Measurements from ENCODE around the gene CCDC88C.

Gene CCDC88C

GRCh38 chr14:91331721-91332120 is 85.9 kb downstream of the CCDC88C start:
- DNase-seq (ENCODE audit: low read depth) = no peak
- TF ChIP-seq, protein P1, sequence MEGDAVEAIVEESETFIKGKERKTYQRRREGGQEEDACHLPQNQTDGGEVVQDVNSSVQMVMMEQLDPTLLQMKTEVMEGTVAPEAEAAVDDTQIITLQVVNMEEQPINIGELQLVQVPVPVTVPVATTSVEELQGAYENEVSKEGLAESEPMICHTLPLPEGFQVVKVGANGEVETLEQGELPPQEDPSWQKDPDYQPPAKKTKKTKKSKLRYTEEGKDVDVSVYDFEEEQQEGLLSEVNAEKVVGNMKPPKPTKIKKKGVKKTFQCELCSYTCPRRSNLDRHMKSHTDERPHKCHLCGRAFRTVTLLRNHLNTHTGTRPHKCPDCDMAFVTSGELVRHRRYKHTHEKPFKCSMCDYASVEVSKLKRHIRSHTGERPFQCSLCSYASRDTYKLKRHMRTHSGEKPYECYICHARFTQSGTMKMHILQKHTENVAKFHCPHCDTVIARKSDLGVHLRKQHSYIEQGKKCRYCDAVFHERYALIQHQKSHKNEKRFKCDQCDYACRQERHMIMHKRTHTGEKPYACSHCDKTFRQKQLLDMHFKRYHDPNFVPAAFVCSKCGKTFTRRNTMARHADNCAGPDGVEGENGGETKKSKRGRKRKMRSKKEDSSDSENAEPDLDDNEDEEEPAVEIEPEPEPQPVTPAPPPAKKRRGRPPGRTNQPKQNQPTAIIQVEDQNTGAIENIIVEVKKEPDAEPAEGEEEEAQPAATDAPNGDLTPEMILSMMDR (IDR thresholded peaks at IDR 0.05; ENCODE audit: low read depth, low read length, missing control alignments) = no peak
- H3K4me3 ChIP-seq (ENCODE audit: low read depth, low read length) = no peak overlapping the region

GRCh38 chr14:91330856-91331255 is 86.8 kb downstream of the CCDC88C start:
- TF ChIP-seq, protein P1 (IDR thresholded peaks at IDR 0.05; ENCODE audit: low read depth, low read length, missing control alignments) = no peak
- DNase-seq (ENCODE audit: low read depth) = no peak
- no peak overlapping the region for H3K4me3 ChIP-seq (ENCODE audit: low read depth, low read length)

DNA sequence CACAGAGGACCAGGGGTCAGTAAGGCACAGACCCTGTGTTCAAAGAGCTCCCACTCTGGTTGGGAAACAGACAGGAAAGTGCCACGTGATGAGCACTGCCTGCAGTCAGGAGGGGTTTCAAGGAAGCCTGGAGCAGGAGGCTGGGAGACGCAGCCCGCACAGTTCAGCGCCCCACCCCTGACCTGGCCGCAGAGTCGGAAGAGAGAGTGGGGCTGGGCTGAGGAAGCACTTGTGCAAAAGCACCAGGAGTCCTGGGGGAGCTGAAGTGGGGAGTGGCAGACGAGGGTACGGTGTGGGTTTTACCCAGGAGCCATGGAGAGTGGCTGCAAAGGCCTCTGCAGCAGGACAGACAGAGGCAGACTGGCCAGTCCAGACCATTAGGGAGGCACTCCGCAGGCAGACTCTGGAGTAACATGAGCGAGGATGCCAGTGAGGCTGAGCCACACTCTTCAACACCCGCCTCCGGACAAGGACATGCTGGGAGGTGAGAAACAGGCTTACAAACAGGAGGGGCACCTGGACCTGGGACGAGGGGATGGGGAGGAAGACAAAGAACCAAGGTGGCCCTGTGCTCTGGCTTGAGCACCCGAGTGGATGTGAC is 87.4 kb downstream of the CCDC88C start:
- H3K4me3 ChIP-seq (ENCODE audit: low read depth, low read length) = no peak overlapping the region

GRCh38 chr14:91329486-91330014 is 88.1 kb downstream of the CCDC88C start:
- no peak for DNase-seq (ENCODE audit: low read depth)
- TF ChIP-seq, protein P1 (IDR thresholded peaks at IDR 0.05; ENCODE audit: low read depth, low read length, missing control alignments) = no peak
- H3K4me3 ChIP-seq (ENCODE audit: low read depth, low read length) = no peak overlapping the region

More for the DNA sequence above, 87.4 kb downstream of the CCDC88C start:
- TF ChIP-seq, protein P1 (IDR thresholded peaks at IDR 0.05; ENCODE audit: low read depth, low read length, missing control alignments) = no peak
- no peak for DNase-seq (ENCODE audit: low read depth)

DNA sequence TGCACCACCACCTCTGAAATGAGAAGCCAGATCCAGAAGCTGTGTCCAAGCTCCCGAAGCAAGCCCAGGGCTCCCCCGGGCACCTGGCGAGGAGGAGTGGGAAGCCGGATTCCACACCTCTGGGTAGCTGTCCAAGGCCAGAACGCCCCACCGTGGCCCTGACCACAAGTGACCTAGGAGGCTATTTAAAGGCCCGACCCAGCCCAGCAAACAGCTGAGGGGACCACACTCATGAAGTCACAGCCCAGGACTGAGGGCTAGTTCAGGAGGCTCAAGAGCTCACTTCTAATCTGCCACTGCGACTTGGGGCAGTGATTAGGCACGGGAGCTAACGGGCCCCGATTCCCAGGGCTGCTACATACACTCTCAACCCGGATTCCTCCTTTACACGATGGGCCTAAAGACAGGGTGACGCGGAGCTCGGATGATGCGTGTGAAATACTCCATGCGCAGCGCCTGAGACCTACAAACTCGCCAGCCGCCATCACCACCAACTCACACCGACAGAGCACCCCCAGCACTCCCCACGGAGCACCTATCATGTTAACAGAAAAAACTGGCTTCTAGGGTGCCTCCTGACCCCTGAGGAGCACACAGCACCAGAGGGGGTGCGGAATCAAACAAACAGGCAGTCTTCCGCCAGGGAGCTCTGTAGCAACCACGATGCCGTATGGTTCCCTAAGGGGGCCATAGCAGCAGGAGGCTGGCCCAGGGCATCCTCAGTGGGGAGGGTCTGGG is 89.1 kb downstream of the CCDC88C start:
- DNase-seq (ENCODE audit: low read depth) = no peak
- no peak overlapping the region for H3K4me3 ChIP-seq (ENCODE audit: low read depth, low read length)
- TF ChIP-seq, protein P1 (IDR thresholded peaks at IDR 0.05; ENCODE audit: low read depth, low read length, missing control alignments) = no peak

- H3K4me3 ChIP-seq (ENCODE audit: low read depth, low read length) = no peak overlapping the region
- TF ChIP-seq, protein P1 (IDR thresholded peaks at IDR 0.05; ENCODE audit: low read depth, low read length, missing control alignments) = no peak
- DNase-seq (ENCODE audit: low read depth) = no peak
Measured at GRCh38 chr14:91327661-91328312, 89.8 kb downstream of the CCDC88C start.
